ENCODE data around the gene WDCP.
"Not testable (repeated sequence)": the region's sequence is repeated elsewhere in the genome, so short reads cannot be mapped to it uniquely, and the experiment has no call there.

The WDCP gene

DNA sequence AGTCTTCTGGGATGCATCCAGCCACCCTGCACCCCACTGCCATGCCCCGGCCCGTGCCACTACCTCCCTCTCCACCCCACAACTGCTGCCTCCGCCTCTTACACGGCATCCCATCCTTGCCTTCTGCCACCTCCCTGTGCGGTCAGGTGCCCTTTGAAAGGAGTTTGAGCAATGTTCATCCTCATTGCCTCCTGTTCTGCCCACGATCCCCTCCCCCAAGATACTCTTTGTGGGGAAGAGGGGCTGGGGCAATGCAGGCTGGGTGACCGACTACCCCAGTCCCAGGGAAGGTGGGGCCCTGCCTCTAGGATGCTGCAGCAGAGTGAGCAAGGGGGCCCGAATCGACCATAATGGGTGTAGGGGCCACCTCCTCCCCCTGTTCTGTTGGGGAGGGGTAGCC is 28.9 kb downstream of the WDCP start:
- DNase-seq (ENCODE audit: extremely low spot score): no peak
- ChIA-PET CTCF (no interaction called here), POLR2A (no interaction called here)
- TF ChIP-seq CTCF (IDR thresholded peaks at IDR 0.05; ENCODE audit: control extremely low read depth, extremely low read depth, low read depth, missing control alignments): no peak

DNA sequence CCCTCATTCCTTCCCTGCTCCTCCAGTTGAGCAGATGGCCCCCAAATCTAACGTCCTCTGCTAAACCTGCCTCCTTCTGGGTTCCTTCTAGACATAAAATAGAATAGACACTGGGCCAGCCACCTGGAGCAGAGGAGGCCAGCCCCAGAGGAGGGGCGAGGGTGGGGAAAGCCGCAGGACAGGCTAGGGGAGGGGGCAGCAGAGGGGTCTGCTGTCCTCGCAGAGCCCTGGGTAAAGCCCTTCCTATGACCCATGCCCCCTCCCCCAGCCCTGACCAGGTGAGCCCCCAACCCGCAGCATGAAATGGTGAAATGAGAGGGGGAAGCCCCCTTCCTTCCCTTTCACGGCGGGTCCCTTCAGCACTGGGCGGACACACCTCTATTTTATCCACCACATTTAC is 29.5 kb downstream of the WDCP start:
- no peak for TF ChIP-seq CTCF (IDR thresholded peaks at IDR 0.05; ENCODE audit: control extremely low read depth, extremely low read depth, low read depth, missing control alignments)
- ChIA-PET CTCF (no interaction called here), POLR2A (no interaction called here)
- DNase-seq (ENCODE audit: extremely low spot score): no peak

DNA sequence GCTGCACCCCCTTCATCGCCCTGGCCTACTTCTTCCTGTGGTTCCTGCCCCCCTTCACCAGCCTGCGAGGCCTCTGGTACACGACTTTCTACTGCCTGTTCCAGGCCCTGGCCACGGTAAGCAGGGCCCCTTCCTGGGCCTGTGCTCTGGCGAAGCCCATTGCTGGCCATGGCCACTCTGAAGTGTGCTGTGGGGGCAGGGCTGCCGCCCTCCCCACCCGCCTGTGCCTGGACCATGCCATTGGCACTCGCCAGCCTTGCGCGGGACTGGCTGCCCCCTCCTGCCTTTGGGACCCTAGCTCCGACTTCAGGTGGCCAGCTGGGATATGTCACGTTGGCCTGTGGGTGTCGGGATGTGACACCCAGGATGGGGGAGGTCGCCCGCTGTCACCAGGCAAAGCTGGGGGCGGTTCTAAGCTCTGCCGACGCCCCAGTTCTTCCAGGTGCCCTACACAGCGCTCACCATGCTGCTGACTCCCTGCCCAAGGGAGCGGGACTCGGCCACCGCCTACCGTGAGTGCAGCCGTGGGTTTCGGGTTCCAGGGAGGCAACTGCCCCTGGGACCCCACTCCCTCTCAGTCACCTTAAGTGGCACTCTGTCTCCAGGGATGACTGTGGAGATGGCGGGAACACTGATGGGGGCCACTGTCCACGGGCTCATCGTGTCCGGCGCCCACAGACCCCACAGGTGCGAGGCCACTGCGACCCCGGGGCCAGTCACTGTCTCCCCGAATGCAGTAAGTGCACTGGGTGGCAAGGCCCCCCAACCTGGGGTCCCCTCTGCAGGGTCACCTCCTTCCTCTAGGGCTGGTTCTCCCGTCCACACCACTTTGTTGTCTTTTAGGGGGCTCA is 30.1 kb downstream of the WDCP start:
- CTCF ChIA-PET: no interaction called here
- POLR2A ChIA-PET: no interaction called here
- TF ChIP-seq CTCF (IDR thresholded peaks at IDR 0.05; ENCODE audit: control extremely low read depth, extremely low read depth, low read depth, missing control alignments): no peak
- DNase-seq (ENCODE audit: extremely low spot score): no peak

GRCh38 chr2:24016376-24016761 is 30.8 kb downstream of the WDCP start:
- no peak for TF ChIP-seq CTCF (IDR thresholded peaks at IDR 0.05; ENCODE audit: control extremely low read depth, extremely low read depth, low read depth, missing control alignments)
- POLR2A ChIA-PET: no interaction called here
- CTCF ChIA-PET: interaction anchor here (1.1 kb wide), 1 partner anchor 10 kb away, joined by 3 read pairs; no protein-coding TSS in a partner anchor

DNA sequence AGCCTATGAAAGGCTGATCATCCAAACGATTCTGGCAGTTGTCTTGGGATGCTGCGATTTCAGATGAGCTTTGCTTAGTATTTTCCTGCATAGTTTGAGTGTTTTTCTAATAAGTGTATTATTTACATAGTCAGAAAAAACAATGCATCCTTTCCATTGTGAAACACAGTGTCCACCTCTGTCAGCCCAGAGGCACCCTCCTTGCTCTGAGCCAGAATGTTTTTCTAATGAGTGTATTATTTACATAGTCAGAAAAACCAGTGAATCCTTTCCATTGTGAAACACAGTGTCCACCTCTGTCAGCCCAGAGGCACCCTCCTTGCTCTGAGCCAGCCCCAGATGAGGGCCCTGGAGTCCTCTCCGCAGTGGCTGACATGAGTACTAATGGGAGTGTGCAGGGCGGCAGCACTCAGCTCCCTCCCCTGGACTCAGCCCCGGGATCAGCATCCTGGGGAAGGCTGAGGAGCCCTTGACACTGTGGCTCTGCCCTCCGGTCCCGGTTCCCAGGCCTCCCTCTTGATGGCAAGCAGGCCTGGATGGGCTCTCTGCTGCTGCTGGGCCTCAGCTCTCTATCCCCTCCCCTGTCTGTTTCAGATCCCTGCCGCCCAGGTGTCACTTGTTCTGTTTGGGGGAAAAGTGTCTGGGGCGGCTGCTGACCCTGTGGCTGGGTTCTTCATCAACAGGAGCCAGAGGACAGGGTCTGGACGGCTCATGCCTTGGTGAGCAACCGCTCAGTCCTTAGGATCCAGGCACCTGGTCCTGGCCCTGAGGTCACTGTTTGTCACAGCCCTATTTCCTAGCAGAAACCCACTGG is 31.4 kb downstream of the WDCP start:
- DNase-seq (ENCODE audit: extremely low spot score): no peak
- POLR2A ChIA-PET: no interaction called here
- no peak for TF ChIP-seq CTCF (IDR thresholded peaks at IDR 0.05; ENCODE audit: control extremely low read depth, extremely low read depth, low read depth, missing control alignments)
- CTCF ChIA-PET: interaction anchor here (0.7 to 1.1 kb wide), 3 partner anchors 11 to 1679 kb away, joined by 3 to 4 read pairs (median 3); no protein-coding TSS in a partner anchor

More at GRCh38 chr2:24016376-24016761, 30.8 kb downstream of the WDCP start:
- no peak for DNase-seq (ENCODE audit: extremely low spot score)

GRCh38 chr2:24014902-24015301 is 32.3 kb downstream of the WDCP start:
- CTCF ChIA-PET: interaction anchor here (0.9 kb wide), 1 partner anchor 46 kb away, joined by 4 read pairs; no protein-coding TSS in a partner anchor
- DNase-seq (ENCODE audit: extremely low spot score); POLR2A ChIA-PET: not testable (repeated sequence)
